NCI-H82 (cell line): ENCODE data around the gene IZUMO4.
"Not testable (repeated sequence)": the region's sequence is repeated elsewhere in the genome, so short reads cannot be mapped to it uniquely, and the experiment has no call there.

Experiments
- DNase-seq: peaks from one replicate; lab custom pipeline; 2025; lab: John Stamatoyannopoulos, UW

IZUMO4 gene

GRCh38 chr19:2123682-2124387 is 27.1 kb downstream of the IZUMO4 start:
- DNase-seq: no peak

GRCh38 chr19:2126879-2127518 is 30.3 kb downstream of the IZUMO4 start:
- DNase-seq: no peak

GRCh38 chr19:2127758-2128157 is 31.0 kb downstream of the IZUMO4 start:
- no peak for DNase-seq

- DNase-seq: not testable (repeated sequence)
These were observed 31.5 kb downstream of the IZUMO4 start for GRCh38 chr19:2128252-2128651.

- no peak for DNase-seq
These were observed 32.3 kb downstream of the IZUMO4 start for GRCh38 chr19:2129022-2129421.

GRCh38 chr19:2129486-2129885 is 32.8 kb downstream of the IZUMO4 start:
- no peak for DNase-seq

GRCh38 chr19:2129892-2130770 is 33.4 kb downstream of the IZUMO4 start:
- no peak for DNase-seq

GRCh38 chr19:2131012-2131975 is 34.6 kb downstream of the IZUMO4 start:
- DNase-seq: not testable (repeated sequence)

- no peak for DNase-seq
These were observed 35.5 kb downstream of the IZUMO4 start for GRCh38 chr19:2132191-2132590.

- no peak for DNase-seq
These were observed 36.2 kb downstream of the IZUMO4 start for GRCh38 chr19:2132731-2133490.

GRCh38 chr19:2135474-2136402 is 39.0 kb downstream of the IZUMO4 start:
- DNase-seq: no peak

- no peak for DNase-seq
These were observed 40.1 kb downstream of the IZUMO4 start for GRCh38 chr19:2136796-2137195.

- DNase-seq: no peak
These were observed 41.5 kb downstream of the IZUMO4 start for GRCh38 chr19:2138061-2138728.

- DNase-seq: no peak
These were observed 42.8 kb downstream of the IZUMO4 start for GRCh38 chr19:2139385-2140137.

- DNase-seq: no peak
These were observed 43.4 kb downstream of the IZUMO4 start for GRCh38 chr19:2140138-2140569.

- DNase-seq: no peak
These were observed 45.6 kb downstream of the IZUMO4 start for GRCh38 chr19:2142173-2142829.

GRCh38 chr19:2144190-2144589 is 47.5 kb downstream of the IZUMO4 start:
- DNase-seq: no peak

GRCh38 chr19:2145831-2146241 is 49.1 kb downstream of the IZUMO4 start:
- DNase-seq: no peak
